Keratinocyte (primary cell): ENCODE data around the gene CHAMP1.
"Not testable (repeated sequence)": the region's sequence is repeated elsewhere in the genome, so short reads cannot be mapped to it uniquely, and the experiment has no call there.

Experiments used
- EZH2 ChIP-seq: IDR thresholded peaks from one replicate; pipeline ENCODE4 v1.6.1; 2012; ENCODE audit warnings: inconsistent platforms, mild to moderate bottlenecking, low read length, moderate library complexity
- TF ChIP-seq, protein P1 (sequence below), 3 experiments: IDR thresholded peaks in 1 of 3; conservative IDR thresholded peaks in 1 of 3; optimal IDR thresholded peaks in 1 of 3; 2 replicates in 2 of 3; 3 replicates in 1 of 3; pipeline versions ENCODE3 to v1.5.1; 2011; ENCODE audit warnings: low read length in 3 of 3, mild to moderate bottlenecking in 3 of 3, moderate library complexity in 2 of 3, control low read depth in 1 of 3, inconsistent platforms in 1 of 3; ENCODE audit not compliant: insufficient read depth in 2 of 3; ENCODE audit errors: extremely low read depth in 1 of 3

DNA sequence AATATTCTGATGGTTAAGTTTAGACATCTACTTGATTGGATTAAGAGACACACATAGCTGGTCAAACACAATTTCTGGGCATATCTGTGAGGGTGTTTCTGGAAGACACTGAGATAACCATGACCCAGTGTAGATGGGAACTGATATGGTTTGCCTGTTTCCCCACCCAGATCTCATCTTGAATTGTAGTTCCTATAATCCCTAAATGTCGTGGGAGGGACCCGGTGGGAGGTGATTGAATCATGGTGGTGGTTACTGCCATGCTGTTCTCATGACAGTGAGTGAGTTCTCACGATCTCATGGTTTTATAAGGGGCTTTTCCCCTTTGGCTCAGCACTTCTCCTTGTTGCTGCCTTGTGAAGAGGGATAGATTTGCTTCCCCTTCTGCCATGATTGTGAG is 33.0 kb downstream of the CHAMP1 start:
- TF ChIP-seq, protein P1, sequence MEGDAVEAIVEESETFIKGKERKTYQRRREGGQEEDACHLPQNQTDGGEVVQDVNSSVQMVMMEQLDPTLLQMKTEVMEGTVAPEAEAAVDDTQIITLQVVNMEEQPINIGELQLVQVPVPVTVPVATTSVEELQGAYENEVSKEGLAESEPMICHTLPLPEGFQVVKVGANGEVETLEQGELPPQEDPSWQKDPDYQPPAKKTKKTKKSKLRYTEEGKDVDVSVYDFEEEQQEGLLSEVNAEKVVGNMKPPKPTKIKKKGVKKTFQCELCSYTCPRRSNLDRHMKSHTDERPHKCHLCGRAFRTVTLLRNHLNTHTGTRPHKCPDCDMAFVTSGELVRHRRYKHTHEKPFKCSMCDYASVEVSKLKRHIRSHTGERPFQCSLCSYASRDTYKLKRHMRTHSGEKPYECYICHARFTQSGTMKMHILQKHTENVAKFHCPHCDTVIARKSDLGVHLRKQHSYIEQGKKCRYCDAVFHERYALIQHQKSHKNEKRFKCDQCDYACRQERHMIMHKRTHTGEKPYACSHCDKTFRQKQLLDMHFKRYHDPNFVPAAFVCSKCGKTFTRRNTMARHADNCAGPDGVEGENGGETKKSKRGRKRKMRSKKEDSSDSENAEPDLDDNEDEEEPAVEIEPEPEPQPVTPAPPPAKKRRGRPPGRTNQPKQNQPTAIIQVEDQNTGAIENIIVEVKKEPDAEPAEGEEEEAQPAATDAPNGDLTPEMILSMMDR (optimal IDR thresholded peaks at IDR 0.05 in 1 of 3, IDR thresholded peaks at IDR 0.05 in 1 of 3, conservative IDR thresholded peaks at IDR 0.05 in 1 of 3; ENCODE audit: extremely low read depth in 1 of 3, insufficient read depth in 2 of 3, low read length in 3 of 3), result not testable (repeated sequence)
- not testable (repeated sequence) for TF ChIP-seq EZH2
